Measurements from ENCODE around the gene GIPC3.
A peak's percentile ranks its signal among the peaks of the same experiment; 100 is the strongest.
"Not testable (repeated sequence)": the region's sequence is repeated elsewhere in the genome, so short reads cannot be mapped to it uniquely, and the experiment has no call there.

Gene GIPC3

GRCh38 chr19:3576696-3577443 lies 8.4 kb upstream of the GIPC3 start:
- DNase-seq (ENCODE audit: low spot score), result no peak

GRCh38 chr19:3577723-3578344 lies 7.4 kb upstream of the GIPC3 start:
- DNase-seq (ENCODE audit: low spot score), result no peak

DNA sequence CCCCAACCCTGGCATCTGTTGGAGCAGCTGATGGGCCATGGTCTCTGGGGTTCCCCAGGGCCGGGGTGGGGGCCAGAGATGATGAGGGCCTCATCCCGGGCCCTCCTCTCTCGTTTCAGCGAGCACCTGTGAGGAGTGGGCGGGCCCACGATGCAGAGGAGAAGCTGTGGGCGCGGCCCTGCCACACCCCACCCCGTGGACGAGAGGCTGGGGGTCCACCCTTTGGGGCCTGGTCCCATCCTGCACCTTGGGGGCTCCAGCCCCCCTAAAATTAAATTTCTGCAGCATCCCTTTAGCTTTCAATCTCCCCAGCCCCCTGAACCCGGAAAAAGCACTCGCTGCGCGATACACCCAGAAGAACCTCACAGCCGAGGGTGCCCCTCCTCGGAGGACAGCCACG lies 6.9 kb upstream of the GIPC3 start:
- DNase-seq (ENCODE audit: low spot score), result no peak

GRCh38 chr19:3580156-3580934 lies 4.9 kb upstream of the GIPC3 start:
- no peak for DNase-seq (ENCODE audit: low spot score)

GRCh38 chr19:3581792-3582191 lies 3.5 kb upstream of the GIPC3 start:
- DNase-seq (ENCODE audit: low spot score), result not testable (repeated sequence)

DNA sequence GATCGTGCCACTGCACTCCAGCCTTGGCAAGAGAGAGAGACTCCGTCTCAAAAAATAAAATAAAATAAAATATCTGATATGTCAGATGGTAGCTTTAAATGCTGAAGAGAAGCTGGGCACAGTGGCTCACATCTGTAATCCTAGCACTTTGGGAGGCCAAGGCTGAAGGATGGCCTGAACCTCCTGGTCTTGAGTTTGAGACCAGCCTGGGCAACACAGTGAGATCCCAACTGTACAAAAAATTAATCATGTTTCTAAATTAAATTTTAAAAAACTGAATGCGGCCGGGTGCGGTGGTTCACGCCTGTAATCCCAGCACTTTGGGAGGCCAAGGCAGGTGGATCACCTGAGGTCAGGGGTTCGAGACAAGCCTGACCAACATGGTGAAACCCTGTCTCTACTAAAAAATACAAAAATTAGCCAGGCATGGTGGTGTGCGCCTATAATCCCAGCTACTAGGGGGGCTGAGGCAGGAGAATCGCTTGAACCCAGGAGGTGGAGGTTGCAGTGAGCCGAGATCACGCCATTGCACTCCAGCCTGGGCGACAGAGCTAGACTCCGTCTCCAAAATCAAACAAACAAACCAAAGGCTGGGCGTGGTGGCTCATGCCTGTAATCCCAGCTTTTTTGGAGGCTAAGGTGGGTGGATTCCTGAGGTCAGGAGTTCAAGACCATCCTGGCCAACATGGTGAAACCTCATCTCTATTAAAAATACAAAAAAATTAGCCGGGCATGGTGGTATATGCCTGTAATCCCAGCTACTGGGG lies 1.1 kb upstream of the GIPC3 start:
- not testable (repeated sequence) for DNase-seq (ENCODE audit: low spot score)

DNA sequence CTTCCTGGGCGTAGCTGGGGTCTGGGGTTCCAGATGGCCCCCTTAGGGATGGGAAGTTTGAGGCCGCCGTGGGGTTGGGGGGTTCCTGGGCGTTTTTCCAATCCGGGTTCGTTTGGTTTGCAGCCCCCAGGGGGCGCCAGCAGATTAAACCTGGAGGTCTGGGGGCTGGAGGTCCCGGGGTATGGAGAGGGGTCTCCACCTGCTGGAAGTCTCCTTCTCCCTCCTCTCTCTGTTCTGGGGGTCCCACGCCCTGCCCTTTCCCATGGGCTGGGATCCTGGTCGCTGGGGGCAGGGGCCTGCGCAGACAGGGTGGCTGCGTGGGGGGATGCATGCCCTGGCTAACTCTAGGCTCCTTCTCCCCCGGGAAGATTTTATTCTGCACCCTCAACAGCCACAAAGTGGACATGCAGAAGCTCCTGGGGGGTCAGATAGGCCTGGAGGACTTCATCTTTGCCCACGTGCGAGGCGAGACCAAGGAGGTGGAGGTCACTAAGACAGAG lies 899 bp downstream of the GIPC3 start:
- peak; percentile 34 for DNase-seq (ENCODE audit: low spot score)

DNA sequence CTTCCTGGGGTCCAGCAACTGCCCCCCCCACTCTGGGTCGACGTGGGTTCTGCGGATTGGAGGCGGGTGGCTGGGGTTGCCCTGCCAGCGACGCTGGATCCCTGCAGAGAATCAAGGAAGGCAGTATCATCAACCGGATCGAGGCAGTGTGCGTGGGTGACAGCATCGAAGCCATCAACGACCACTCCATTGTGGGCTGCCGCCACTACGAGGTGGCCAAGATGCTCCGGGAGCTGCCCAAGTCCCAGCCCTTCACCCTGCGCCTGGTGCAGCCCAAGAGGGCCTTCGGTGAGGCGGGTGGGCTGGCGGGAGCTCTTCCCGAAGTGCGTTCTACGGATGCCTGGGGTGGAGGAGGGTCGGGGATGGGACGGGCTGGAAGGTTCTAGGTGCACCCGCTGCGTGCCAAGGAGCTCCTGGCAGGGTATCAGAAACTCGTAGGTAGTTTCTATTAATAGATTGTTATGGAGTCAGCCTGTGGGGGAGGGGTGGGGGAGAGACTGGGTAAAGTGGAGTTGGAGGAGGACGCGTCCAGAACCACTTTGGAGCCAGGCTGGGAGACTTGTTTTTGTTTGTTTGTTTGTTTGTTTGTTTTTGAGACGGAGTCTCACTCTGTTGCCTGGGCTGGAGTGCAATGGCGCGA lies 1.5 kb downstream of the GIPC3 start:
- DNase-seq (ENCODE audit: low spot score), result no peak

GRCh38 chr19:3589439-3589838 lies 4.2 kb downstream of the GIPC3 start:
- no peak for DNase-seq (ENCODE audit: low spot score)

DNA sequence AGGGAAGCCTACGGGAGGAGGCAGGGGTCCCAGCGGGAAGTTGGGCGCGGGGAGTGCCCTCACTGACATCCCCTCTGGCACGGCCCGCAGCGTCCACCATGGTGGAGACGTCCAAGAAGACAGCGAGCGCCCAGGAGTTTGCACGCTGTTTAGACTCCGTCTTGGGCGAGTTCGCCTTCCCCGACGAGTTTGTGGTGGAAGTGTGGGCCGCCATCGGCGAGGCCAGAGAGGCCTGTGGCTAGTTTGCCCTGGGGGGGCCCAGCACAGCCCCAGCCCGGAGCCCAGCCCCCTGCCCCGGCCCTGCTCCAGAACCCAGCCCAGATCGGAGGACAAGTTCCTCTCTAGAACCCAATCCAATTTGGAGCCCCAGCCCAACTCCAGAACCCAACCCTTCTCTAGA lies 4.7 kb downstream of the GIPC3 start:
- DNase-seq (ENCODE audit: low spot score), result no peak

DNA sequence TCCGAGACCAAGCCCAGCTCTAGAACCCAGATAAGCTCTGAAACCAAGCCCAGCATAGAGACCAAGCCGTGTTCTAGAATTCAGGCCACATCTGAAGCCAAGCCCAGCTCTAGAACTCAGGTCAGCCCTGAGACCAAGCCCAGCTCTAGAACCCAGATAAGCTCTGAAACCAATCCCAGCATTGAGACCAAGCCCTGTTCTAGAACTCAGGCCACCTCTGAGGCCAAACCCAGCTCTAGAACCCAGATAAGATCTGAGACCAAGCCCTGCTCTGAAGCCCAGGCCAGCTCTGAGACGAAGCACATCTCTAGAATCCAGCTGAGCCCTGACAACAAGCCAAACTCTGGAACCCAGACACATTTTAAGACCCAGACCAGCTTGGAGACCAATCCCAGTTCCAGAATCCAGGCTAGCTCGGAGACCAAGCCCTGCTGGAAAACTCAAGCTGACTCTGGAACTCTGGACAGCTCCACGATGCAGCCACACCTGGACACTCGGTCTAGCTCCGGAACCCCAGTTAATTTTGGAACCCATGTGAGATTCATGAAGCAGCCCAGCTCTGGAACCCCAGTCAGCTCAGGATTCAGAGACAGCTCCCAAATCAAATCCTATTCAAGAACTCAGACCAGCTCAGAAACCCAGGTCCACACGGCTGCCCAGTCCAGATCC lies 5.8 kb downstream of the GIPC3 start:
- DNase-seq (ENCODE audit: low spot score), result no peak

- no peak for DNase-seq (ENCODE audit: low spot score)
Measured at GRCh38 chr19:3591876-3592613, 6.8 kb downstream of the GIPC3 start.

GRCh38 chr19:3593156-3593555 lies 7.9 kb downstream of the GIPC3 start:
- no peak for DNase-seq (ENCODE audit: low spot score)

DNA sequence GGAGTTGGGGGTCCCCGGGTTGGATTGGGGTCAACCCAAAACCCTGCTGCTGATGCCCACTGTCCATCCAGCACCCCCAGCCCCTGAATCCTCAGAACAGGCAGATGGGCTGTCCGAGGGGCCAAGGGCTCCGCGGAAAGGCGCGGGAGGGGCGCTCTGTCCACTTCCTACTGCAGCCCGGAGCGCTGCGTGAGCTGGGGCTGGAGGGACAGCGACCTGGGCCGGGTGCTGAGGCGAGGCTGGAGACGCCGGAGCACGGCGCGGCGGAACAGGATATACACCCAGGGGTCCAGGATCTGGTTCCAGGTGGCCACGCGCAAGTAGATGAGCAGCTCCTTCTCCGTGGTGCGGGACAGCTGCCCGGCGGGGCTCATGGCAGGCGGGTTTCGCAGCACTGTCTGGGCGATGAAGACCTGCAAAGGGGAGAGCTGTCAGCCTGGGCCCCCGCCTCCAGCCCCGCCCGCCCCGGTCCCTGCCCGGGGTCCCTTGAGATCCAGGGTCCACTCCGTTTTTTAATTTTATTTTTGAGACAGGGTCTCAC lies 10.3 kb downstream of the GIPC3 start:
- DNase-seq (ENCODE audit: low spot score), result no peak

- no peak for DNase-seq (ENCODE audit: low spot score)
Measured at GRCh38 chr19:3599776-3600187, 14.5 kb downstream of the GIPC3 start.

- DNase-seq (ENCODE audit: low spot score), result no peak
Measured at GRCh38 chr19:3601021-3601420, 15.7 kb downstream of the GIPC3 start.

- DNase-seq (ENCODE audit: low spot score), result no peak
Measured at GRCh38 chr19:3603121-3603811, 18.0 kb downstream of the GIPC3 start.

GRCh38 chr19:3604227-3604986 lies 19.1 kb downstream of the GIPC3 start:
- no peak for DNase-seq (ENCODE audit: low spot score)

DNA sequence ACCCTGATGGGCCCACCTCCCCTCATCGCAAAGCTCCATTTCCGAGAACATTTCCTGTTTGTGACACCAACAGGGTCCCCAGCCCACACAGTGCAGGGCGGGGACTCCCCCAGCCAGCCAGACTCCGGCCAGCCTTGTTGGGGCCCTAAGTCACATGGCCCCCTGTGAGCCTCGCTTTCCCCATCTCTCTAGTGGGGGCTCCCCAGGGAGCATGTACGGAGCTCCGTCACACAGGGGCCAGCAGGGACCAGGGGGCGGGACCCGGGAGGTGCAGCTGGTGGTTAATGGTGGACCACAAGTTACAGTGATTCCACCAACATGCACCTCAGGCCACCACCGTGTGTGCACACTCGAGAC lies 19.7 kb downstream of the GIPC3 start:
- peak; percentile 26 for DNase-seq (ENCODE audit: low spot score)

All from CD4-positive, alpha-beta T cell treated with Interleukin-2 at 100 ng/mL for 4 hours (primary cell).